DOHH2 (cell line): Measurements from ENCODE around the gene TRIML1.

Experiments used
- H3F3A ChIP-seq: fragments of 200-600 bp; sonication (generic), shearing (Covaris generic); 2 replicates; pipeline ENCODE4 v1.6.0; 2016; ENCODE audit warnings: antibody characterized with exemption, mild to moderate bottlenecking; ENCODE audit not compliant: control insufficient read depth, insufficient read depth
- H3K27ac ChIP-seq: fragments of 200-600 bp; sonication (generic); 2 replicates; pipeline ENCODE4 v1.5.1; 2014; ENCODE audit warnings: low read depth, mild to moderate bottlenecking, low read length, moderate library complexity
- H3K27me3 ChIP-seq: fragments of 200-600 bp; sonication (generic); 2 replicates; pipeline ENCODE4 v1.6.1; 2014; ENCODE audit warnings: mild to moderate bottlenecking, low read length, mixed read lengths; ENCODE audit not compliant: control insufficient read depth
- H3K36me3 ChIP-seq: fragments of 200-600 bp; sonication (generic); 2 replicates; pipeline ENCODE4 v1.6.1; 2014; ENCODE audit warnings: mild to moderate bottlenecking, low read length, moderate library complexity, mixed read lengths; ENCODE audit not compliant: control insufficient read depth
- H3K4me1 ChIP-seq: fragments of 200-600 bp; sonication (generic); 2 replicates; pipeline ENCODE4 v1.6.1; 2014; ENCODE audit warnings: mild to moderate bottlenecking, low read length, mixed read lengths; ENCODE audit not compliant: control insufficient read depth
- H3K4me2 ChIP-seq: fragments of 200-600 bp; sonication (generic); 2 replicates; pipeline ENCODE4 v1.6.0; 2014; ENCODE audit warnings: mild to moderate bottlenecking, low read length, moderate library complexity
- H3K4me3 ChIP-seq: fragments of 200-600 bp; sonication (generic); 2 replicates; pipeline ENCODE4 v1.5.1; 2014; ENCODE audit warnings: mild to moderate bottlenecking, low read length, mixed read lengths
- H3K79me2 ChIP-seq: fragments of 200-600 bp; sonication (generic); 2 replicates; pipeline ENCODE4 v1.6.1; 2014; ENCODE audit warnings: mild to moderate bottlenecking, low read length, mixed read lengths; ENCODE audit not compliant: control insufficient read depth
- H3K9me2 ChIP-seq: fragments of 200-600 bp; sonication (generic); replicated peaks from 2 replicates; pipeline ENCODE4 v1.6.1; 2014; ENCODE audit warnings: mild to moderate bottlenecking, low read length, mixed read lengths; ENCODE audit not compliant: control insufficient read depth
- H3K9me3 ChIP-seq: fragments of 200-600 bp; sonication (generic); 2 replicates; pipeline ENCODE4 v1.6.1; 2014; ENCODE audit warnings: antibody characterized with exemption, low read length, mixed read lengths; ENCODE audit not compliant: control insufficient read depth, insufficient read depth
- H4K20me1 ChIP-seq: fragments of 200-600 bp; sonication (generic); 2 replicates; pipeline ENCODE4 v1.6.0; 2014; ENCODE audit warnings: low read depth, mild to moderate bottlenecking, antibody characterized with exemption, low read length, moderate library complexity; ENCODE audit not compliant: control insufficient read depth, insufficient read depth
- EZH2phosphoT487 ChIP-seq: fragments of 200-600 bp; sonication (generic); IDR thresholded peaks from 2 replicates; pipeline ENCODE4 v1.6.1; 2017; ENCODE audit warnings: borderline replicate concordance, mild to moderate bottlenecking, antibody characterized with exemption, low read length, moderate library complexity, mixed read lengths
- TF ChIP-seq, protein P1 (sequence below): fragments of 200-600 bp; sonication (generic); IDR thresholded peaks from one replicate; pipeline ENCODE4 v1.5.1; 2014; ENCODE audit warnings: antibody characterized with exemption, mild to moderate bottlenecking, low read depth, low read length; ENCODE audit not compliant: poor library complexity, severe bottlenecking

Gene TRIML1

DNA sequence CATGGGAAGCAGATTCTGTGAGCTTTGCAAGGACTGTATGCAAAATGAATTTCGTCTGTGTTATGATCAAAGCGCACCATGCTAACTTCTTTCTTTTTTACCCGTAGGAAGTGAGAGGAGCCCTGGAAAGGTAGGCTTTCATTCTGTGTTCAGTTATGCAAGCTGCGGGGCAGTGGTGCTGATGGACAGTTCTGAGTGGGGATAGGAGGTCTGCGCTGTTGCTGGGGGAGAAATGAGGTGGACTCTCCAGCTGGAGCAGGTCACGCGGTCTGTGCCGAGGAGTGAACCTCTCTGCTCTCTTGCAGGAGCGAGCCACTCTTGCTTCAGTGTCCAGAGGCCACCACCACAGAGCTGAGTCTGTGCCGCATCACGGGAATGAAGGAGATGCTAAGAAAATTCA, 4.5 kb downstream of the TRIML1 start:
- no peak overlapping the region for H3K4me3 ChIP-seq
- peaks cover 4% of the 10 kb centered on the region; the same call in 1 of the 2 replicates for H3K9me3 ChIP-seq
- H3K36me3 ChIP-seq, result no peaks in the 10 kb centered on the region
- no peak overlapping the region for H3K4me2 ChIP-seq
- no peaks in the 10 kb centered on the region for H3K27me3 ChIP-seq
- no peaks in the 10 kb centered on the region for H3K79me2 ChIP-seq
- TF ChIP-seq, protein P1, sequence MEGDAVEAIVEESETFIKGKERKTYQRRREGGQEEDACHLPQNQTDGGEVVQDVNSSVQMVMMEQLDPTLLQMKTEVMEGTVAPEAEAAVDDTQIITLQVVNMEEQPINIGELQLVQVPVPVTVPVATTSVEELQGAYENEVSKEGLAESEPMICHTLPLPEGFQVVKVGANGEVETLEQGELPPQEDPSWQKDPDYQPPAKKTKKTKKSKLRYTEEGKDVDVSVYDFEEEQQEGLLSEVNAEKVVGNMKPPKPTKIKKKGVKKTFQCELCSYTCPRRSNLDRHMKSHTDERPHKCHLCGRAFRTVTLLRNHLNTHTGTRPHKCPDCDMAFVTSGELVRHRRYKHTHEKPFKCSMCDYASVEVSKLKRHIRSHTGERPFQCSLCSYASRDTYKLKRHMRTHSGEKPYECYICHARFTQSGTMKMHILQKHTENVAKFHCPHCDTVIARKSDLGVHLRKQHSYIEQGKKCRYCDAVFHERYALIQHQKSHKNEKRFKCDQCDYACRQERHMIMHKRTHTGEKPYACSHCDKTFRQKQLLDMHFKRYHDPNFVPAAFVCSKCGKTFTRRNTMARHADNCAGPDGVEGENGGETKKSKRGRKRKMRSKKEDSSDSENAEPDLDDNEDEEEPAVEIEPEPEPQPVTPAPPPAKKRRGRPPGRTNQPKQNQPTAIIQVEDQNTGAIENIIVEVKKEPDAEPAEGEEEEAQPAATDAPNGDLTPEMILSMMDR, result no peak
- TF ChIP-seq EZH2phosphoT487, result no peak
- H4K20me1 ChIP-seq, result no peaks in the 10 kb centered on the region
- no peaks in the 10 kb centered on the region for H3K4me1 ChIP-seq
- no peak overlapping the region for H3K27ac ChIP-seq
- no peaks in the 10 kb centered on the region for H3K9me2 ChIP-seq
- H3F3A ChIP-seq, result no peaks in the 10 kb centered on the region

DNA sequence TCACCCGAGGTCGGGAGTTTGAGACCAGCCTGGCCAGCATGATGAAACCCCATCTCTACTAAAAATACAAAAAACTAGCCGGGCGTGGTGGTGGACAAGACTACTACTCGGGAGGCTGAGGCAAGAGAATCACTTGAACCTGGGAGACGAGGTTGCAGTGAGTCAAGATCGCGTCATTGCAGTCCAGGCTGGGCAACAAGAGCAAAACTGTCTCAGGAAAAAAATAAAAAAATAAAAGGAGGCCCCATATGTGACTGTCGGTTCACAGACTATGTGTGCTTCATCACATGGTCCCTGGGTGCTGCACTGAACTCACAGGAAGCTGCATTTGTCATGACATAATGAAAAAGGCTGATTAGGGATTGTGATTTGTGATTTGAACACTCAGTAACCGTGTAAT, 6.4 kb downstream of the TRIML1 start:
- Histone ChIP-seq H3F3A (no peaks in the 10 kb centered on the region), H3K36me3 (no peaks in the 10 kb centered on the region), H3K4me3 (no peak overlapping the region), H3K27ac (no peak overlapping the region), H3K9me3 (peaks cover 4% of the 10 kb centered on the region; the same call in 1 of the 2 replicates), H3K4me1 (no peaks in the 10 kb centered on the region), H3K79me2 (no peaks in the 10 kb centered on the region), H3K9me2 (no peaks in the 10 kb centered on the region), H3K4me2 (no peak overlapping the region), H4K20me1 (no peaks in the 10 kb centered on the region), H3K27me3 (no peaks in the 10 kb centered on the region)
- TF ChIP-seq, protein P1, result no peak
- TF ChIP-seq EZH2phosphoT487, result no peak

DNA sequence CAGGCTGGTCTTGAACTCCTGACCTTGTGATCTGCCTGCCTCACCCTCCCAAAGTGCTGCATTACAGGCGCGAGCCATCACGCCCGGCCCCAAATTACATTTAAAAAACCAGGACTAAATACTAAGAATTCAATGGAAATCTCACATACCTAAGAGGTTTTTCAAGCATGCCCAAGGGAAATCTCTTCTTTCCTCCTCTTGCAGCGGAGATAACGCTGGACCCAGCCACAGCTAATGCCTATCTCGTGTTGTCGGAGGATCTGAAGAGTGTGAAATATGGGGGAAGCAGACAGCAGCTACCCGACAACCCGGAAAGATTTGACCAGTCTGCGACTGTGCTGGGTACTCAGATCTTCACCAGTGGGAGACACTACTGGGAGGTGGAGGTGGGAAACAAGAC, 7.4 kb downstream of the TRIML1 start:
- Histone ChIP-seq H3K9me2 (no peaks in the 10 kb centered on the region), H3K79me2 (no peaks in the 10 kb centered on the region), H3K4me1 (no peaks in the 10 kb centered on the region), H4K20me1 (no peaks in the 10 kb centered on the region), H3K27ac (no peak overlapping the region), H3K4me2 (no peak overlapping the region), H3F3A (no peaks in the 10 kb centered on the region), H3K9me3 (peaks cover 4% of the 10 kb centered on the region; the same call in 1 of the 2 replicates), H3K36me3 (no peaks in the 10 kb centered on the region), H3K27me3 (no peaks in the 10 kb centered on the region), H3K4me3 (no peak overlapping the region)
- no peak for TF ChIP-seq EZH2phosphoT487
- TF ChIP-seq, protein P1, result no peak
